Osteocyte (in vitro differentiated cells): Measurements from ENCODE around the gene SLC6A19. TPM values are rescaled to one million over a fixed set of nuclear protein-coding genes. Genes with fewer than 3 reads are reported as not detected.

Experiments used
- DNase-seq: peaks from one replicate; pipeline ENCODE4 v3.0.0; 2021; ENCODE audit warnings: mixed read lengths; ENCODE audit not compliant: unreplicated experiment; ENCODE audit errors: extremely low spot score
- H3K27ac Mint-ChIP-seq: one replicate; pipeline ENCODE4 v1.8.0; 2021; ENCODE audit warnings: mild to moderate bottlenecking, mixed read lengths; ENCODE audit not compliant: unreplicated experiment
- H3K27me3 Mint-ChIP-seq: one replicate; pipeline ENCODE4 v1.8.0; 2021; ENCODE audit warnings: mixed read lengths; ENCODE audit not compliant: unreplicated experiment
- H3K36me3 Mint-ChIP-seq: one replicate; pipeline ENCODE4 v1.8.0; 2021; ENCODE audit warnings: mixed read lengths; ENCODE audit not compliant: unreplicated experiment
- H3K4me1 Mint-ChIP-seq: one replicate; pipeline ENCODE4 v1.8.0; 2021; ENCODE audit warnings: mixed read lengths; ENCODE audit not compliant: unreplicated experiment
- H3K4me3 Mint-ChIP-seq: one replicate; pipeline ENCODE4 v1.8.0; 2021; ENCODE audit warnings: mild to moderate bottlenecking, moderate library complexity, mixed read lengths; ENCODE audit not compliant: unreplicated experiment
- H3K9me3 Mint-ChIP-seq: one replicate; pipeline ENCODE4 v1.8.0; 2021; ENCODE audit warnings: mixed read lengths; ENCODE audit not compliant: unreplicated experiment
- total RNA-seq: library from RNA; stranded (reverse); gene quantifications from 2 replicates; pipeline ENCODE4 v1.2.1, GENCODE V29; 2021
- TF ChIP-seq, protein P1 (sequence below): fragments of 200-600 bp; sonication (generic); IDR thresholded peaks from 2 replicates; pipeline ENCODE4 v1.5.0; 2021; ENCODE audit warnings: antibody characterized with exemption, mild to moderate bottlenecking, moderate library complexity

SLC6A19 gene
- total RNA-seq, 1 donor from 2014 or later: not detected

GRCh38 chr5:1199649-1200494 is 1.5 kb upstream of the SLC6A19 start:
- no peak for DNase-seq
- H3K36me3 Mint-ChIP-seq: no peaks in the 10 kb centered on the region
- no peak overlapping the region for H3K4me3 Mint-ChIP-seq
- TF ChIP-seq, protein P1, sequence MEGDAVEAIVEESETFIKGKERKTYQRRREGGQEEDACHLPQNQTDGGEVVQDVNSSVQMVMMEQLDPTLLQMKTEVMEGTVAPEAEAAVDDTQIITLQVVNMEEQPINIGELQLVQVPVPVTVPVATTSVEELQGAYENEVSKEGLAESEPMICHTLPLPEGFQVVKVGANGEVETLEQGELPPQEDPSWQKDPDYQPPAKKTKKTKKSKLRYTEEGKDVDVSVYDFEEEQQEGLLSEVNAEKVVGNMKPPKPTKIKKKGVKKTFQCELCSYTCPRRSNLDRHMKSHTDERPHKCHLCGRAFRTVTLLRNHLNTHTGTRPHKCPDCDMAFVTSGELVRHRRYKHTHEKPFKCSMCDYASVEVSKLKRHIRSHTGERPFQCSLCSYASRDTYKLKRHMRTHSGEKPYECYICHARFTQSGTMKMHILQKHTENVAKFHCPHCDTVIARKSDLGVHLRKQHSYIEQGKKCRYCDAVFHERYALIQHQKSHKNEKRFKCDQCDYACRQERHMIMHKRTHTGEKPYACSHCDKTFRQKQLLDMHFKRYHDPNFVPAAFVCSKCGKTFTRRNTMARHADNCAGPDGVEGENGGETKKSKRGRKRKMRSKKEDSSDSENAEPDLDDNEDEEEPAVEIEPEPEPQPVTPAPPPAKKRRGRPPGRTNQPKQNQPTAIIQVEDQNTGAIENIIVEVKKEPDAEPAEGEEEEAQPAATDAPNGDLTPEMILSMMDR: no peak
- no peaks in the 10 kb centered on the region for H3K9me3 Mint-ChIP-seq
- no peaks in the 10 kb centered on the region for H3K4me1 Mint-ChIP-seq
- no peak overlapping the region for H3K27ac Mint-ChIP-seq
- no peaks in the 10 kb centered on the region for H3K27me3 Mint-ChIP-seq

DNA sequence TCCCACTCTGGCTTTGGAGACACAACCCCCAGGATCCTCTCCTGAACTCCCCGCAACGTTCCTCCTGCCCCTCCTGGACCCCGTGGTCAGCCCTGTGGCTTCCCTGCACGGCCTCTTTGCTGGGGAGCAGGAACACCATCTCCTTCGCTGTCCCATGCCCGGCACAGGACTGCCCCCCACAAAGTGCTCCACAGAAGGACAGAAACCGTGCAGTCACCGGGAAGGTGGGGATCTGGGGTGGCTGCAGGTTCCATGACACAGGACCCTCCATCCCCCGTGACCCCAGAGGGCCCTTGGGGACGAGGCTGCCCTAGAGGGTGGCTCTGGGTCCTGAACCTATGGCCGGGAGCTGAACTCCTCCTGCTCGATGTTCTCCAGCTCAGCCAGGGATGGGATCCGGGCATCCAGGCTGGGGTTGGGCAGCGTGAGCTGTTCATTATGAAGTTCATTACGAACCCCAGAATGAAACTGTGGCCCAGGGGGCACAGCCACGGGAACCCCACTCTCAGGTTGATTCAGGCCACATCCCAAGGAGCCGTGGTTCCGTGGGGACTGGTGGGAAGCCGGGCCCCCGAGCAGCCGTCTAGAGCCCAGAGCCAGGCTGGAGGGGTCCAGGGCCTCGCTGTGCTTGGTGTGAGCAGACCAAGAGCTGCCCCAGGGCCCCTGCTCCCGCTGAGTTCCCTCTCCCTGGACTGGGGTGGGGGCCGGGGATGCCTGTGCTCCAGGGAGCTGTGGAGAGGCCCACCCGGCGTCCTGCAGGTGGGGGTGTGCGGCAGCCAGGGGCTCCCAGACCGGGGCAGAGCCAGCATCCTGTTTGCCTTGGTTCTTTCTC is 684 bp upstream of the SLC6A19 start:
- Mint-ChIP-seq H3K9me3 (no peaks in the 10 kb centered on the region), H3K27ac (no peak overlapping the region), H3K36me3 (no peaks in the 10 kb centered on the region), H3K4me1 (no peaks in the 10 kb centered on the region), H3K27me3 (peaks cover 6% of the 10 kb centered on the region), H3K4me3 (no peak overlapping the region)
- DNase-seq: no peak
- TF ChIP-seq, protein P1: no peak

GRCh38 chr5:1202026-1202797 is 817 bp downstream of the SLC6A19 start:
- Mint-ChIP-seq H3K27me3 (peaks cover 11% of the 10 kb centered on the region), H3K36me3 (no peaks in the 10 kb centered on the region), H3K9me3 (no peaks in the 10 kb centered on the region), H3K4me1 (no peaks in the 10 kb centered on the region), H3K27ac (no peak overlapping the region), H3K4me3 (no peak overlapping the region)
- DNase-seq: no peak
- TF ChIP-seq, protein P1: no peak

- Mint-ChIP-seq H3K36me3 (no peaks in the 10 kb centered on the region), H3K9me3 (no peaks in the 10 kb centered on the region), H3K27ac (no peak overlapping the region), H3K4me1 (no peaks in the 10 kb centered on the region), H3K27me3 (peaks cover 15% of the 10 kb centered on the region), H3K4me3 (no peak overlapping the region)
- DNase-seq: no peak
- TF ChIP-seq, protein P1: no peak
Observed at GRCh38 chr5:1202798-1203185, 1.4 kb downstream of the SLC6A19 start.
